Right hindlimb (tissue), 1 donor: ENCODE measurements around the gene TOGARAM2.

Experiments
- DNase-seq: peaks from one replicate; pipeline ENCODE4 v3.0.0-alpha.2; 2018

The TOGARAM2 gene

GRCh38 chr2:29000481-29000880 lies 19.4 kb downstream of the TOGARAM2 start:
- no peak for DNase-seq

DNA sequence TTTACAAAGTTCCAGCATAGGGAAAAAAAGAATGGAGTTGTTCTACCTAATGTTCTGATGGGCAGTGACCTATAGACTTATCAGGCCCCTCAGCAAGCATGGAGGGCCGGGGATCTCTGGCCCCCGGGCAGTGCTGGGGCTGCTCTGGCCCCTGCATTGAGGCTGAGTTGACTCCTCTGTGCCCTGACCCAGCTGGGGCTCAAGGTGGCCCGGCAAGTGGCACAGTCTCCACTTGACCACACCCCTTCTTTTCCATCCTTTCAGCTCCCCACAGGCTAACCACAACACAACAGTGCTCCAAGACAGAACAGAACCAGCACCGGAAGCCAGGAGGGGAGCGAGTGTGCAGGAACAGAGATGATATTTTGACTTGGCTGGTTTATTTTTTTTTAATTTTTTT lies 19.9 kb downstream of the TOGARAM2 start:
- no peak for DNase-seq

- DNase-seq: no peak
These were observed 20.7 kb downstream of the TOGARAM2 start for GRCh38 chr2:29001806-29002205.

DNA sequence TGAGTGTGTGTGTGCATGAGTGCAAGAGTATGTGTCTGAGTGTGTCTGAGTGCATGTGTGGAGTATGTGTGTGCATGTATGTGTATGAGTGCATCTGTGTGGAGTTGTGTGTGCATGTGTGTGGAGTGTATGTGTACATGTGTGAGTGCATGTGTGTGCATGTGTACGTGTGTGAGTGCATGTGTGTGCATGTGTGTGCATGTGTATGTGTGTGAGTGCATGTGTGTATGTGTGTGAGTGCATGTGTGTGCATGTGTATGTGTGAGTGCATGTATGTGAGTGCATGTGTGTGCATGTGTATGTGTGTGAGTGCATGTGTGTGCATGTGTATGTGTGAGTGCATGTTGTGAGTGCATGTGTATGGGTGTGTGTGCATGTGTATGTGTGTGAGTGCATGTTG lies 23.7 kb downstream of the TOGARAM2 start:
- no peak for DNase-seq

DNA sequence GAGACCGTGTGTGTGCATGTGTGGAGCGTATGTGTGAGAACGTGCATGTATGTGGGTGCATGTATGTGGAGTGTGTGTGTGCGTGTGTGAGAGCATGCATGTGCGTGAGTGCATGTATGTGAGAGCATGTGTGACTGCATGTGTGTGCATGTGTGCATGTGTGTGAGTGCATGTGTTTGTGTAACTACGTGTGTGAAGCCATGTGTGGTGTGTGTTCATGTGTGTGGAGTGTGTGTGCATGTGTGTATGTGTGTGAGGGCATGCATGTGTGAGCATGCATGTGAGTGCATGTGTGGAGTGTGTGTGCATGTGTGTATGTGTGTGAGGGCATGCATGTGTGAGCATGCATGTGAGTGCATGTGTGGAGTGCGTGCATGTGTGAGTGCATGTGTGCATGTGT lies 24.2 kb downstream of the TOGARAM2 start:
- no peak for DNase-seq

DNA sequence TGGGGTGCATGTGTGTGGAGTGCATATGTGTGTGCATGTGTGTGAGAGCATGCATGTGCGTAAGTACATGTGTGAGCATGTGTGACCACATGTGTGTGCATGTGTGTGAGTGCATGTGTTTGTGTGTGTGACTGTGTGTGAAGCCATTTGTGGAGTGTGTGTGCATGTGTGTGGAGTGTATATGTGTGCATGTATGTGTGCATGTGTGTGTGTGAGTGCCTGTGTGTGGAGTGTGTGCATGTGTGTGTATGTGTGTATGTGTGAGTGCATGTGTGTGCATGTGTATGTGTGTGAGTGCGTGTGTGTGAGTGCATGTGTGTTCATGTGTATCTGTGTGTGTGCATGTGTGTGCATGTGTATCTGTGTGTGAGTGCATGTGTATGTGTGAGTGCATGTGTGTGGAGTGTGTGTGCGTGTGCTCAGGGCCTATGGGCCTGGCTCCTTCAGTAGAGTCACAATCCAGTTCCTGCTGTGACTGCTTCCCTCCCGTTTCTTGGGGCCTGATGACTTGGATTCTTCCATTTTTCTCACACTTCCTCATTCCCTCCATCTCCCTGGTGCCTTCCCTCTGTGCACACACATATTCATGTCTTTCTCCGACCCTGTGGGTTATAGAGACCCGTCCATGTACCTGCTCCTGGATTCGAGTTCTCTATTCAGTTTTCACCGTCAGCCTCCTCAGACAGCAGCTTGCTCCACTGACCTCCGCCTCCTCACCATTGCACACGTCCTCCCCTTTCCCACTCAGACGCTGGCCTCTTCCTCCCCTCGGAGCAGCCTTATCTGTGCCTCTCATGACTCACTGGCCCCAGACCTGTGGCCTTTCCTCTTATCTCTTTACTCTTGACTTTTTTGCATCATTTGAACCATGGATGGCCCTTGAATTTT lies 25.2 kb downstream of the TOGARAM2 start:
- no peak for DNase-seq

DNA sequence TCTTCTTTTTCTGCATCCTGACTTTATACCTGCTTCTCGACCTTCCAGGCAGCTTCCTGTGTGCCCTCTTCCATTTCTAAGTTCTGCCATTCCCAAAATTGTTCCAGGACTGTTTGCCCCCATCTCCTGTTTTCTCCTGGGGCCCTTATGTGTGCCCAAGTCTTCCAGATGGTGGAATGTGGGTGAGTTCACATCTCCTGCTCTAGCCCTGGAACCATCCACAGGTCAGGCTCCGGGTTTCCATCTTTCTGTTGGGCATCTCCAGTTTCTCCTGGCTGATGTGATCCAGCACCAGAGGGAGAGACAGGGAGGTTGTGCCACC lies 25.8 kb downstream of the TOGARAM2 start:
- no peak for DNase-seq

- DNase-seq: no peak
These were observed 28.2 kb downstream of the TOGARAM2 start for GRCh38 chr2:29009270-29009669.

DNA sequence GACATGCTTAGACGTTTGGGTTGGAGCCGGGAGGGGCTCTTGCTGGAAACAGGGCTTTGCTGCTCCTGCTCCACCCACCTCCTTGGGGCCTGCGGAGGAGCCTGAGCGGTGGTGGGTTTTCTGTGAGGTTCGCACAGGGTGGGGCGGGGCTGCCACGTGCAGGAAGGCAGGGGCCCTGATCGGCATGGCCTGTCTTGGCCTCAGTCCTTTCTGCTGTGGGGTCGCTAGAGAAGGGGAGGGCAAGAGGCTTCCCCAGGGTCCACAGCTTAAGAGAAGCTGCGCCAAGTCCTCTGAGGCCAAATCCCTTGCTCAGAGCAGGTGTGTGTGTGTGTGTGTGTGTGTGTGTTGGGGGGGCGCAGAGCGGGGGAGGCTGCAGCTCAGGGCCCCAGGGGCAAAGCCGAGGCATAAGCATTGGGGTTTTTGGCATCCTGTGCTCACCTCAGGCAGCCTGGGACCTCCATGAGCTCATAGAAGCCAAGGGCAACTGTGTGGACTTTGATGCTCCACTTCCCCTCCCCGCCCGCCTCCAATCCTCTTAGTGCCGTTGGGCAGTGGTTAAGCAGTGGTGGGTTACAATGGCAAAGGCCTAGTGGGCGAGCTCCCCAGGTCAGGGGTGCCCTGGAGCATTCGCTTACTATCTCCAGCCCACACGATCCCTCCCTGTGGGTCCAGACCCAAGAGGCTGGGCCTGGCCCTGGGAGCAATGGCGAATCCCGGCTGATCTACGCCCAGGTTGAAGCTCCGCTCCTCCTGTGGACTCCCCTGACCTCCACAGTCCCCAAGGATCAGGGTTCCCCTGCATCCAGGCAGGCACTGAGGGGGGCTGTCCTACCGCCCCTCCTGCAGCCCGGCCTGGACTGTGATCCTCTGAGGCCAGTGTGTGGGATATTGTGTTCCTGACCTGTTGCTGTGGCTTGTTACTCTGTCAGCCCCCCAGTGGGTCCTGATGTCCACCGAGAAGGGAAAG lies 28.9 kb downstream of the TOGARAM2 start:
- DNase-seq: no peak

- peak; percentile 79 for DNase-seq
These were observed 29.8 kb downstream of the TOGARAM2 start for GRCh38 chr2:29010946-29011345.

GRCh38 chr2:29011418-29012060 lies 30.4 kb downstream of the TOGARAM2 start:
- peak; percentile 74 for DNase-seq

- DNase-seq: peak; percentile 47
These were observed 31.1 kb downstream of the TOGARAM2 start for GRCh38 chr2:29012211-29012681.

GRCh38 chr2:29013057-29013780 lies 32.1 kb downstream of the TOGARAM2 start:
- DNase-seq: no peak

DNA sequence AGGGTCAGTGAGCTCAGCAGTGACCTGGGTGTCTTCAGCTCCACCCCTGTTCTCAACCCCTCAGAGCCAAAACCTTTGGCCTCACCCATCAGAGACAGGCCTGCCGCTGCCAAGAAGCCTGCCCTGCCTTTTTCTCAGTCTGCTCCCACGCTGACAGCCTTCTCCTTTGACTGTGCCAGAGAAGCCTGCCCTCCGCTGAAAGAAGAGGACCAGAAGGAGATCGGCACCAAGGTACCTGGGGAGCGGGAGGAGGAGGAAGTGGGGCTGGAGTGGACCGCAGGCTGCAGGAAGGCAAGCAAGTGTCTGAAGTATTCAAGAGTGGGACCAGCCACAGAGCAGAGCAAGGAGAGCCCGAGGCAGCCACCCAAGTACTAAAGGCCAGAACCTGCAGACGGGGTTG lies 33.2 kb downstream of the TOGARAM2 start:
- DNase-seq: no peak

GRCh38 chr2:29014811-29015421 lies 33.8 kb downstream of the TOGARAM2 start:
- DNase-seq: no peak

- DNase-seq: no peak
These were observed 34.8 kb downstream of the TOGARAM2 start for GRCh38 chr2:29015701-29016470.

DNA sequence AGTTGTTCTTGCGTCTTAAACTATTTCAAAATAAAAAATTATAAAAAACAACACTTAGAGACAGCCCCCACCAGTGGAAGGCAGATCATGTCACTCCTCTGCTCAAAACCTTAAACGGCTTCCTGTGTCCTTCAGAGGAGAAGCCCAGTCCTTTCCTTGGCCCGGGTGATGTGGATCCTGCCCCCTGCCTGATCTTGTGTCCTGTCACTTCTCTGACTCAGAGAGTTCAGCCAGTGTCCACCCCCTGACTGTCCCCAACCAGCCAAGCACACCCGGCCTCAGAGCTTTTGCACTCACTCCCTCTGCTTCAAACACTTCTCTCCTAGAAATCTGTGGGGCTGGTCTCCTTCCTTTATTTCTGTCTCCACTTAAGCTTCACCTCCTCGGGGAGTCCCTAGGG lies 35.4 kb downstream of the TOGARAM2 start:
- DNase-seq: no peak

DNA sequence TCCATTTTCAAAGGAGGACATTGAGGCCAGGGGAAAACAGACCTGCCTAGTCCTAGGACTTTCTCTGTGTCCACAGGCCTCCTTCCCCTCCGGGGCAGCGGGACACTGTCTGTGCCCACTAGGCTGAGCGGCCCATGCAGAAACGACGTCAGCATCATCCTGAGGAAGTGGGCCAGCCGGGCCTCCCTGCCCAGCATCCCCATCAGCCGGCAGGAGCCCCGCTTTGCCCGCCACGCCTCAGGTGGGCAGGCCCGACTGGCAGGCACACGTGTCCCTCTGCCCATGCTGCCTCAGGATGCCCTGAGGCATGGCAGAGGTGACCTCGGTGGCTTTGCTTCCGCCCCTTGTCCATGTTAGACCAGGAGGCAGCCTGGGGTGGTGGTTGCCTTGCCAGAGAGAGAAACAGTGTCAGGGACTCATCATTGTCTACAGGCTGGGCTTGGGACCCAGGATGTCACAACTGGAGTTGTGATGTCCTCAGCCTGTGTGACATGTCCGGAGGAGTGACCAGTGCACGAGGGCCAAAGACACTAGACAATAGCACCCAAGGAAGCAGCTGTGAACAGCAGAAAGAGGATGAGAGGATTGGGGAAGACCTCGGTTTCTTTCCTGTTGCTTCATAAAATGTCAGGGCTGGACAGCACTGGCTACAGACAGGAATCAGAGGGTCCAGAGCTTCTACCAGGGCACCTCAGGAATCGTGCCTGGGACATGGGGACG lies 36.8 kb downstream of the TOGARAM2 start:
- DNase-seq: no peak

- no peak for DNase-seq
These were observed 40.8 kb downstream of the TOGARAM2 start for GRCh38 chr2:29021886-29022285.

- no peak for DNase-seq
These were observed 41.6 kb downstream of the TOGARAM2 start for GRCh38 chr2:29022679-29023078.

DNA sequence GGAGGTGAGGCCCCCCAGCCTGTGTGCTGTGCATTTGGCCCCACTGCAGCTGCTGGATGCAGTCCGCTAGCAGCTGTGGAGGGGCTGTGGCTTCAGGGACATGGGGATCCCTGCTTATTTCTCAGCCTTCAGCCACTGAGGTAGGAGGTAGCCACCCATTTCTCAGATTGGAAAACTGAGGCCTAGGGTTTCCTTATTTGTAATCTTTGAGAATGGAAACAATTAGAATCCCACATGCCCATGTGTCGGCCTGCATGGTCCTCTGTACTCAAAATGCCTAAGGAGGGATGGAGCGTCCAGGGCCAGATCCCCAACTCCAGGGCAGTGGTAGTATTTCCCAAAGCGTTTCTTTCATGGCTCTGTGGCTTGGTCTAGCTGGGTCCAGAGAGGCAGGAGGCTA lies 42.1 kb downstream of the TOGARAM2 start:
- no peak for DNase-seq
